Measurements from ENCODE around the gene NR4A3. TPM values are rescaled to one million over a fixed set of nuclear protein-coding genes. Genes with fewer than 3 reads are reported as not detected.

NR4A3 gene
- total RNA-seq, 1 experiment from 2014 or later, result 0.86 TPM

DNA sequence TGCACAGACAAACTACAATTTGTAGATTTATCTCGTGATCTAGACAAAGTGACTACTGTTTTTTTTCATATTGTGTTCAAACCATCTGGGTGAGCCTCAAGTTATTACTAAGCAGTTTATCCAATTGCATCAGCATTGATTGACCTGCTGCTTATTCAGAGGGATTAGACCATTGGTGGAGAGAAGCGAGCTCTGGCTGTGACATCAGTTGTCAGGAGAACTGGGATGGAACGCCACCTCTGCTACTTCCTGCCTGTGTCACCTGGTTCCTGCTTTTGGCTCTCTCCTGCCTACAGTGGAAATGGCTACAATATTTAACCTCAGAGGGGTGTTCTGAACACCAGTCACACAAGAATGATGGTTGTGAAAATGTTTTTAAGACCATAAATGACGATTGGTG lies 12.1 kb downstream of the NR4A3 start:
- no peak overlapping the region for H3K9ac ChIP-seq (ENCODE audit: low read length)
- H3K27ac ChIP-seq (ENCODE audit: low read depth, low read length), result no peak overlapping the region
- no peaks in the 10 kb centered on the region for H3K9me3 ChIP-seq (ENCODE audit: control insufficient read depth in 1 of 2, insufficient read depth in 1 of 2, low read depth in 1 of 2, low read length in 2 of 2)
- no peaks in the 10 kb centered on the region for H3K9me2 ChIP-seq (ENCODE audit: insufficient read depth)
- intact Hi-C loops (cut with micrococcal nuclease), result no loop called here
- BruUV-seq (replicated peaks), result no TSS peak
- ATAC-seq, result peak; percentile 49
- CTCF ChIA-PET, result no interaction called here
- H2AFZ ChIP-seq (ENCODE audit: low read depth, low read length, poor library complexity, severe bottlenecking), result no peak overlapping the region
- no peaks in the 10 kb centered on the region for H3K4me1 ChIP-seq (ENCODE audit: control insufficient read depth in 1 of 2, insufficient read depth in 2 of 2, low read length in 2 of 2)
- TF ChIP-seq YY1 (IDR thresholded peaks at IDR 0.05; ENCODE audit: extremely low read depth, insufficient replicate concordance, low read depth, low read length) (no peak), FOSL1 (IDR thresholded peaks at IDR 0.05; ENCODE audit: low read depth) (no peak), TCF7L2 (IDR thresholded peaks at IDR 0.05; ENCODE audit: borderline replicate concordance, extremely low read depth, insufficient read depth, insufficient read length) (no peak), POLR2A (IDR thresholded peaks at IDR 0.05; ENCODE audit: borderline replicate concordance, extremely low read depth, insufficient read depth, insufficient read length) (no peak), ZFX (IDR thresholded peaks at IDR 0.05) (no peak), CEBPB (IDR thresholded peaks at IDR 0.05; ENCODE audit: low read depth) (peak; percentile 47; the same call in 1 of the 2 replicates)
- H3K27me3 ChIP-seq (ENCODE audit: insufficient read depth, low read length), result no peaks in the 10 kb centered on the region
- H3K4me2 ChIP-seq (ENCODE audit: low read length), result no peak overlapping the region
- RAD21 ChIA-PET (ENCODE audit: low non-redundant PET in 1 of 2, low total read pairs in 2 of 2, uncharacterized antibody in 2 of 2, unreplicated experiment in 2 of 2), result no interaction called here
- POLR2A ChIA-PET, result no interaction called here
- no peaks in the 10 kb centered on the region for H3K79me2 ChIP-seq (ENCODE audit: insufficient read depth, low read length)
- no peaks in the 10 kb centered on the region for H3K36me3 ChIP-seq (ENCODE audit: control insufficient read depth in 1 of 2, insufficient read depth in 2 of 2, low read length in 2 of 2)
- DNase-seq (ENCODE audit: low read depth, low spot score), result no peak
- no peaks in the 10 kb centered on the region for H4K20me1 ChIP-seq (ENCODE audit: insufficient read depth)
- no peak overlapping the region for H3K4me3 ChIP-seq (replicated peaks in 1 of 2; ENCODE audit: low read depth in 1 of 2, low read length in 2 of 2)

GRCh38 chr9:99834474-99834873 lies 12.8 kb downstream of the NR4A3 start:
- ATAC-seq, result no peak
- no TSS peak for BruUV-seq (replicated peaks)
- Histone ChIP-seq H4K20me1 (ENCODE audit: insufficient read depth) (no peaks in the 10 kb centered on the region), H3K27me3 (ENCODE audit: insufficient read depth, low read length) (no peaks in the 10 kb centered on the region), H3K4me3 (replicated peaks in 1 of 2; ENCODE audit: low read depth in 1 of 2, low read length in 2 of 2) (no peak overlapping the region), H3K9ac (ENCODE audit: low read length) (no peak overlapping the region), H3K27ac (ENCODE audit: low read depth, low read length) (no peak overlapping the region), H3K79me2 (ENCODE audit: insufficient read depth, low read length) (no peaks in the 10 kb centered on the region), H3K36me3 (ENCODE audit: control insufficient read depth in 1 of 2, insufficient read depth in 2 of 2, low read length in 2 of 2) (no peaks in the 10 kb centered on the region), H3K9me2 (ENCODE audit: insufficient read depth) (no peaks in the 10 kb centered on the region), H2AFZ (ENCODE audit: low read depth, low read length, poor library complexity, severe bottlenecking) (no peak overlapping the region), H3K4me1 (ENCODE audit: control insufficient read depth in 1 of 2, insufficient read depth in 2 of 2, low read length in 2 of 2) (no peaks in the 10 kb centered on the region), H3K9me3 (ENCODE audit: control insufficient read depth in 1 of 2, insufficient read depth in 1 of 2, low read depth in 1 of 2, low read length in 2 of 2) (no peaks in the 10 kb centered on the region), H3K4me2 (ENCODE audit: low read length) (no peak overlapping the region)
- CTCF ChIA-PET, result no interaction called here
- TF ChIP-seq TCF7L2 (IDR thresholded peaks at IDR 0.05; ENCODE audit: borderline replicate concordance, extremely low read depth, insufficient read depth, insufficient read length) (no peak), CTCF (IDR thresholded peaks at IDR 0.05 in 2 of 3, conservative IDR thresholded peaks at IDR 0.05 in 1 of 3; ENCODE audit: borderline replicate concordance in 1 of 3, insufficient read depth in 1 of 3, low read depth in 2 of 3, low read length in 2 of 3) (no peak), SP1 (IDR thresholded peaks at IDR 0.05; ENCODE audit: low read depth) (no peak), FOSL1 (IDR thresholded peaks at IDR 0.05; ENCODE audit: low read depth) (no peak), EGR1 (IDR thresholded peaks at IDR 0.05; ENCODE audit: low read depth) (no peak), ZFX (IDR thresholded peaks at IDR 0.05) (no peak), RAD21 (IDR thresholded peaks at IDR 0.05; ENCODE audit: low read depth) (no peak), CBX3 (IDR thresholded peaks at IDR 0.05; ENCODE audit: low read depth) (no peak), SRF (IDR thresholded peaks at IDR 0.05; ENCODE audit: low read depth) (no peak), SIN3A (IDR thresholded peaks at IDR 0.05; ENCODE audit: low read depth) (no peak), ZNF274 (IDR thresholded peaks at IDR 0.05; ENCODE audit: low read depth, low read length) (no peak), ELF1 (IDR thresholded peaks at IDR 0.05; ENCODE audit: borderline replicate concordance, low read depth) (no peak), YY1 (IDR thresholded peaks at IDR 0.05; ENCODE audit: extremely low read depth, insufficient replicate concordance, low read depth, low read length) (no peak)
- TF ChIP-seq, protein P1, sequence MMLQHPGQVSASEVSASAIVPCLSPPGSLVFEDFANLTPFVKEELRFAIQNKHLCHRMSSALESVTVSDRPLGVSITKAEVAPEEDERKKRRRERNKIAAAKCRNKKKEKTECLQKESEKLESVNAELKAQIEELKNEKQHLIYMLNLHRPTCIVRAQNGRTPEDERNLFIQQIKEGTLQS (IDR thresholded peaks at IDR 0.05), result no peak
- intact Hi-C loops (cut with micrococcal nuclease), result no loop called here
- no peak for DNase-seq (ENCODE audit: low read depth, low spot score)
- RAD21 ChIA-PET (ENCODE audit: low non-redundant PET in 1 of 2, low total read pairs in 2 of 2, uncharacterized antibody in 2 of 2, unreplicated experiment in 2 of 2), result no interaction called here
- POLR2A ChIA-PET, result no interaction called here

Measured in HCT116 (cell line).